HL-60/S4 treated with retinoic acid at 250 ng/mL for 4 days and 3 days (cell line): ENCODE data around the gene OR1E1.
"Not testable (repeated sequence)": the region's sequence is repeated elsewhere in the genome, so short reads cannot be mapped to it uniquely, and the experiment has no call there.

ENCODE experiments used
- in situ Hi-C: fragments of 300-500 bp; cut with MboI; formaldehyde crosslinking; loops from 2 replicates; pipeline ENCODE4 v1.7.0; 2022; ENCODE audit warnings: low sequenced_read_pairs

The OR1E1 gene, protein sequence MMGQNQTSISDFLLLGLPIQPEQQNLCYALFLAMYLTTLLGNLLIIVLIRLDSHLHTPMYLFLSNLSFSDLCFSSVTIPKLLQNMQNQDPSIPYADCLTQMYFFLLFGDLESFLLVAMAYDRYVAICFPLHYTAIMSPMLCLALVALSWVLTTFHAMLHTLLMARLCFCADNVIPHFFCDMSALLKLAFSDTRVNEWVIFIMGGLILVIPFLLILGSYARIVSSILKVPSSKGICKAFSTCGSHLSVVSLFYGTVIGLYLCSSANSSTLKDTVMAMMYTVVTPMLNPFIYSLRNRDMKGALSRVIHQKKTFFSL

DNA sequence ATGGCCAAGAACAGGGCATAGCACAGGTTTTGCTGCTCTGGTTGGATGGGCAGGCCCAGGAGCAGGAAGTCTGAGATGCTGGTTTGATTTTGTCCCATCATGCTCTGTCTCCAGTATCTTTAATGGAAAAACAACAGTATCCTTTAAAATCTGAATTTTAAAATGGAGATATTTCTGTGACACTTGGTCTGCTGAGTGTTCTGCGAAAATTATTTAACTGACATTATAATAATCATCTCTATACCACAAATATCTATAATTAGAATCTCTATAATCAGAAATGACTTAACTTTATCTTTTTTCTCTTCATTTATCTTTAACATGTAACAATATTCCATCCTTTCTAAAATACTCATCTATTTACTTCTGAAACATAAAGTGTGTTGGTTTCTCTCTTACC is at the start of gene OR1E1:
Gene OR1E1, minus strand, starts transcription at position 101 of the 400 bp plus-strand sequence. Its CDS starts 0 bp downstream, at position 101.
- in situ Hi-C loops: no loop called here

DNA sequence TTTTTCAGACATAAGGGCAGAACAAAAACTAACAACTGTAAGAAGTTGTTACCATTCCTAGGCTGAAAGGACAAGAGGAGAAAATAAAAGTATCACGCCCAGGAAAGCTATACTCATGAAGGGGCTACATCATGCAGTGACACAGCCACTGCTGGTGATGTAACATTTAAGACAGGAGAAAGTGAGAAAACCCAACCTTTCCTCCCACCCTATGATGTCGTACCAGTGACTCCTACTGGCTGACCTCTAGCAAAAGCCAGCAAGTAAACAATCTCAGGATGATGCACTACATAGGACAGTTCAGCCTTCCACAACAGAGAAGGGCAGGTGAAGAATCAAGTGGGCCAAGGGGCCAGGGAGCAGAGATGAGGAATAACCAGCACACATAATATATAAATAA is 49.4 kb upstream of the OR1E1 start:
- in situ Hi-C loops: no loop called here

DNA sequence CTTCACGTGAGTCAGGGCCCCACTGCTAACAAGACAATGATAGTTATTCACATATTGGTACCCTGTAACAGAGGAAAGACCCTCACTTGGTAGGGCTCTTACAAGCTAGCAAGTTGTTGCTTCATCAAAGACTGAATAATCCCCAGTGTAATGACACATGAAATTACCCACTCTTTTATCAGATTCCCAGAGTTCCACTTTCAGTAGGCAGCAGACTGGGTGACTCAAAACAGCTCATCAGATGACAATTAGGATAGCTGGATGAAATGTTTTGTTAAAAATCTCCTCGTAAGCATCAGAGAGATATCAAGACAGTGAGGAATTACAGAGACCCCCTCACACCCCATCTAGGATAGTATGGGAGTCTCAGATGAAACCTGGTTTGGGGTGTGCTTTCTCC is 42.2 kb upstream of the OR1E1 start:
- in situ Hi-C loops: no loop called here

DNA sequence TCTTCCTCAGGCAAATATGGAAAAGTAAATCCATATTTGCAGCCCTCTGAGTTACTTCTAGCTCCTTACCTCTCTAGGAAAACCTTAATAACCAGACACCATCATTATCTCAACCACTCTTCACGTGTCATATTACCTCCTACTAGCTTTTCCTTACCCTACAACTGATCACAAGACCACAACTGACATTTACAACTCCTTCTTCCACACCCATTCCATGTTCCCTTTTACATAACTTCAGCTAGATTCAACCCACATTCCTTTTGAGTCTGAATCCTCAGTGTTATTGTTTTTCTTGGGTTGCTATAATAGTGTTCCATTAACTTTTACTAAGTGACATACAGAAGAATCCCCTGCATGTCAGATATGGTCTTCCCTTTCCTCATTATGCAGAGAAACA is 40.2 kb upstream of the OR1E1 start:
- in situ Hi-C loops: no loop called here

DNA sequence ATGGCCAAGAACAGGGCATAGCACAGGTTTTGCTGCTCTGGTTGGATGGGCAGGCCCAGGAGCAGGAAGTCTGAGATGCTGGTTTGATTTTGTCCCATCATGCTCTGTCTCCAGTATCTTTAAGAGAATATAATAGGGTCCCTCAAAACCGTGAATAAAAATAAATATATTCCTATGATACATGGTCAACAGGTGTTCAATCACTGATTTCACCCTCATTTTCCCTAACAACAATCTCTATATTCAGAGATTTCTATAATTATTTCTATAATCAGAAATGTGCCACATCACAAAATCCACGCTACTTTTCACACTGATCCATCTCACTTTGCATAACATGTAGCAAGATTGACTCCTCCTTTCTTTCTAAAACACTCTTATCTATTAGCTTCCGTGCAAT is 35.5 kb upstream of the OR1E1 start, which contains the start of gene OR1E2:
Gene OR1E2, minus strand, starts transcription at position 101 of the 400 bp plus-strand sequence. Its CDS starts 0 bp downstream, at position 101.
- in situ Hi-C loops: no loop called here

DNA sequence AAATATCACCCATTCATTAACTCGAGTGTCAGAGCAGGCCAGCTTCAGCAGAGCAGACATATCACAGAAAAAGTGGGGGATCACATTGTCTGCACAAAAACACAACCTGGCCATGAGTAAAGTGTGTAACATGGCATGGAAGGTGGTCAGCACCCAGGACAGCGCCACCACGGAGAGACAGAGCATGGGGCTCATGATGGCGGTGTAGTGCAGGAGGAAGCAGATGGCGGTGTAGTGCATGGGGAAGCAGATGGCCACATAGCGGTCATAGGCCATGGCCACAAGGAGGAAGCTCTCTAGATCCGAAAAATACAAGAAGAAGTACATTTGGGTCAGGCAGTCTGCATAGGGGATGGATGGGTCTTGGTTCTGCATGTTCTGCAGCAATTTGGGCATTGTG is 35.0 kb upstream of the OR1E1 start:
- in situ Hi-C loops: not testable (repeated sequence)

DNA sequence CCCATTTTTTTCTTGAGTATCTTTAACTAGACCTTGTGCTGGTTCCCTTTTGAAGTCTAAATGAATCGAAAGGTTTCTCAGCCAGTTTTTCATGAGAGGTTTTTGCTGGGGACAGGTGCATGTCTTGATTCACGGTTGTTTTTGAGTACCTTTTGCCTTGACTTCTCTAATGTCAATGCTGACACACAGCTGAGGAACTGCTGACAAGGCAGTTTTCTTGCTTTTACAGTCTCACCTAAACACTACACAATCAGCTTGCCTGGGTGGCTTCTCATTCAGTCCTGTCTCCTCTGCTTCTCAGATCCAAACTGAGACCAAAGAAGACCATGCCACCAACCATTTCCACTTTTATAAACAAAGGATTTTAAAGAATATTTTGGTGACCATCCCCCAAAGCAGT is 20.0 kb upstream of the OR1E1 start:
- in situ Hi-C loops: no loop called here

DNA sequence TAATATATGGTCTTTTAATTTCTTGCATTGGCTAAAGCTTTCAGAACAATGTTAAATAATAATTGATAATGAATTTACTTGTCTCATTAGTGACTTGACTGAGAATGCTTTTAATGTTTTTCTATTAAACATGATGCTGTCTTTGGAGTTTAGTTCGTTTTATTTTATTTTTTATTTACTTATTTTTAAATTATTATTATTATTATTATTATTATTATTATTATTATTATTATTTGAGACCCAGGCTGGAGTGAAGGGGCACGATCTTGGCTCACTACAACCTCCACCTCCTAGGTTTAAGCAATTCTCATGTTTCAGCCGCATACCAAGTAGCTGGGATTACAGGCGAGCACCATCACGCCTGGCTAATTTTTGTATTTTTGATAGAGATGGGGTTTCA is 17.4 kb upstream of the OR1E1 start:
- in situ Hi-C loops: no loop called here

DNA sequence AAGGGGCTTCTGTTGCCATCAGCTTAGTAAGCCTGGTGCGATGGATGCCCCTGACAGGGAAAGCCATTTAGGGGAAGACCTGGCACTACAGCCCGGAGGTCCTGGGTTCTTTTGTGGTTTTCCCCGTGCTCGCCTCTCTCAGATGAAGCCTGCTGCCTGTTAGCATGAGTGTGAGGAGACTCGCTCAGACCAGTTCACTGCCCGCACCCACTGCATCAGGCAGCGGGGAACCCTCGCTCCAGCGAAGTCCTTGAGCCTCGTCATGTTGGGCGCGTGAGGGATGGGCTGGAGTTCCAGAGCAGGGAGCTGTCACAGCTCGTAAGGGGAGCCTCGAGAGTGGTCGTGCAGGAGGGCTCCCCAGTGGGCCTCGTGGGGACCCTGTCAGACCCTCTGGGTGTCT is 14.0 kb upstream of the OR1E1 start:
- in situ Hi-C loops: not testable (repeated sequence)

DNA sequence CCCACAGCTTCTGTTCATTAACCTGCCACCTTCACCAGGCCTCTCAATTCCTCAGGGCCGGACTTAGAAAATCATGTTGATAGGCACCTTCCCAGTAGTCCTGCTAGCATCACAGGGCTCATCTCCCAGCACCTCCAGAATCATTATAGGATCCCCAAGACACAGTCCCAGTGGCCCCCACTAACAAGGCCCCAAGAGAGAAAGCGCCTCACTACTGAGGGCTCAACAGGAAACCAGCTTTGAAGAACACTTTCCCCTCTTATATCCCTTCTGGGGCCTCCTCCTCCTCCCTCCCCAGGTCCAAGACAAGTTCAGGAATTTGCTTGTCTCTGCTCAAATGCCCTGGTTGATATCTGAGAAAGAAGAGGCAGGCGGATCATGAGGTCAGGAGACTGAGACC is 12.9 kb upstream of the OR1E1 start, which contains the start of gene OR3A3:
Gene OR3A3, plus strand, starts transcription at position 301 of the 400 bp plus-strand sequence.
- in situ Hi-C loops: no loop called here

DNA sequence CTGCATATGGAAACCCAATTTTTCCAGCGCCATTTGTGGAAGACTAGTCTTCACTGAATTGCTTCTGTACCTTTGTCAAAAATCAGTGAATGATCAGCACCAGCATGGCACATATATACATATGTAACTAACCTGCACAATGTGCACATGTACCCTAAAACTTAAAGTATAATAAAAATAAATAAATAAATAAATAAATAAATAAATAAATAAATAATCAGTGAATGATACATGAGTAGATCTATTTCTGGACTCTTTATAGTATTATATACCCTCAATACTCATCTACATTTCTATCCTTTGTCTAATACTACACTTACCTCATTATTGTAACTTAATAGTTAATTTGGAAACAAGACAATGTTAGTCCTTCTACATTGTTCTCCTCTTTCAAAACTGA is 5.6 kb upstream of the OR1E1 start:
- in situ Hi-C loops: not testable (repeated sequence)

DNA sequence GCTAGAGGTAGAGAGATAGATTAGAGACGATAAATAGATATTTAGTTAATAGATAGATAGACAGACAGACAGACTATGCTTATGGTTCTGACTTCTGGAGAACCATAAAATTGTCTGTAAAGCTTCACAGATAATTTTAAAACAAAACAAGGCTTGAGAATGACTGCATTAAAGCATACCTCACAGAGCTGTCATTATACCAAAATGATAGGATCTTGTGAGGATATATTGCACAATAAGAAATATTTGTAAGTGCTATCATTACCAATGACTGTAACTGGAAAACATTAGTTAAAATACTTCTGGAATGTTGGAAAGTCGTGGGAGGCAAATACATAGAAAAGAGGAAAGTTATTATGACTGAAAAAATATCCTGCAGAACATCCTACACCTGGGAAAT is 3.6 kb upstream of the OR1E1 start:
- in situ Hi-C loops: no loop called here

DNA sequence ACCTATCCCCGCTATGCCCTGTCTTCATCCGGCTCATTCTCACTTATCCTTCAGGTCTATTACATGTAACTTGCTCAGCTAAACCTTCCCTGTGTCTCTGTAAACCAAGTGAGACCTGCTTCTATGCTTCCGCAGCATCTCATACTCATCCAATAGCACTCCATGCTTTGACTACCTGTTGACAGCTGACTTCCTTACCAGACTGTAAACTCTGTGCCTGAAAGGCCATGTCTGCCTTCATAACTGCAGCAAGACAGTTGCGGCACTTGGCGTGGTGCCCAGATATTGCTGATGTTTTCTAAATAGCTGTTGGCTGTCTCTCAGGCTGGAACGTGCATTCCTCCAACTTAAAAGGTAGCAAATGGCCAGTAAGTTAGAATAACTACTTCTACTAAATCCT is 1.8 kb upstream of the OR1E1 start:
- in situ Hi-C loops: no loop called here

DNA sequence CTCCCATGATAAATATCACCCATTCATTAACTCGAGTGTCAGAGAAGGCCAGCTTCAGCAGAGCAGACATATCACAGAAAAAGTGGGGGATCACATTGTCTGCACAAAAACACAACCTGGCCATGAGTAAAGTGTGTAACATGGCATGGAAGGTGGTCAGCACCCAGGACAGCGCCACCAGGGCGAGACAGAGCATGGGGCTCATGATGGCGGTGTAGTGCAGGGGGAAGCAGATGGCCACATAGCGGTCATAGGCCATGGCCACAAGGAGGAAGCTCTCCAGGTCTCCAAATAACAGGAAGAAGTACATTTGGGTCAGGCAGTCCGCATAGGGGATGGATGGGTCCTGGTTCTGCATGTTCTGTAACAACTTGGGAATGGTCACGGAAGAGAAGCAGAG is 409 bp downstream of the OR1E1 start:
- in situ Hi-C loops: not testable (repeated sequence)

DNA sequence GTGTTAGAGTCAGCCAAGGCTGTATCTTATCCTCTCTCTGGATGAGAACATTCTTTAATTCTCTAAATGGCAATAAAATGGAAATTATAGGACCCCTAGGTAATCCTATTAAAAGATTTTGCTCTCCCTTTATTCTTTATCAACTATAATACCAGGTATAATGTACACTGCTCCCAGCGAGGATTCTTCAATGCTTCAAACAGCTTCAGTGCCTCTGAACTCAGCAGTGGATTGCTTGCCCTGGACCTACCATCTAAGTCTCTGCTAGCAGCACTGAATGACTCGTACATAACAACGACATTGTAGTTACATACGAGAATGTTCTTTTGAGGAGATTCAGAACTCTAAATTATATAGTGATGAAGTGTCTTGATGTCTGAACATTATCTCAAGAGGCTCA is 8.4 kb downstream of the OR1E1 start:
- in situ Hi-C loops: no loop called here

DNA sequence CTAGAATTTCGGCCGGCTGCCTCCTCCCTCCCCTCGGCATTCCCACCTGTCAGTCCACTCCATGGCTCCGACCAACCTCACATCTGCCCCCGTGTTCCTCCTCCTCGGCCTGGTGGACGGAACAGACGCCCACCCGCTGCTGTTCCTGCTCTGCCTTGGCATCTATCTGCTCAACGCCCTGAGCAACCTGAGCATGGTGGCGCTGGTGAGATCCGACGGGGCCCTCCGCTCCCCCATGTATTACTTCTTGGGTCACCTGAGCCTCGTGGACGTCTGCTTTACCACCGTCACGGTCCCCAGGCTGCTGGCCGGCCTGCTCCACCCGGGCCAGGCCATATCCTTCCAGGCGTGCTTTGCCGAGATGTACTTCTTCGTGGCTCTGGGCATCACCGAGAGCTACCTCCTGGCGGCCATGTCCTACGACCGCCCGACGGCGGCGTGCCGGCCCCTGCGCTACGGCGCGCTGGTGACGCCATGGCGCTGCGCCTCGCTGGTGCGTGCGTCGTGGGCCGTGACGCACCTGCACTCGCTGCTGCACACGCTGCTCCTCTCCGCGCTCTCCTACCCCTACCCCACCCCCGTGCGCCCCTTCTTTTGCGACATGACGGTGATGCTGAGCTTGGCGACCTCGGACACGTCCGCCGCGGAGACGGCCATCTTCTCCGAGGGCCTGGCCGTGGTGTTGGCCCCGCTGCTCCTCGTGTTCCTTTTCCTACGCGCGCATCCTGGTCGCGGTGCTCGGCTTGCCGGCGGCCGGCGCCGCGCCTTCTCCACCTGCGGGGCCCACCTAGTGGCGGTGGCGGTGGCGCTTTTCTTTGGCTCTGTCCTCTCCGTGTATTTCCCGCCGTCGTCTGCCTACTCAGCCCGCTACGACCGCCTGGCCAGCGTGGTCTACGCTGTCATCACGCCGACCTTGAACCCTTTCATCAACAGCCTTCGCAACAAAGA is 12.1 kb downstream of the OR1E1 start, which contains the start of gene OR3A2:
Gene OR3A2, minus strand, starts transcription at position 440 of the 948 bp plus-strand sequence.
- in situ Hi-C loops: no loop called here

DNA sequence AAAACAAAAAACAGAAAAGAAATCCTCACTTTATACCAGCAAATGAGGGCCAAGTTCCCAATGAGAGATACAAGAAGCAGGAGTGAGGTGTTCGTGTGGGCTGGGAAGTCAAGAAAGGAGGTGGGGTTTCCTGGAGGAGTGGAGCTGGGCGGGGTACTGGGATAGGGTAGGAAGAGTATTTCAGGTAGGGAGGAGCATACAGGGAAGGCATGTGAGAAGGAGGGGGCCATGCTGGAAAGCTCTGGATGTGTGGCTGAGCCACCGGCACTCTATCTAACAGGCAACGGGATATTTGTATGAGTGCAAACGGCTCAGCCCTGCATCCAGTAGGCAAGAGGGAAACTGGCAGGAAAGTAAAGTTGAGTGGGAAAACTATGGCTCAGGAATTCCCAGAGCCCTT is 16.3 kb downstream of the OR1E1 start:
- in situ Hi-C loops: no loop called here

DNA sequence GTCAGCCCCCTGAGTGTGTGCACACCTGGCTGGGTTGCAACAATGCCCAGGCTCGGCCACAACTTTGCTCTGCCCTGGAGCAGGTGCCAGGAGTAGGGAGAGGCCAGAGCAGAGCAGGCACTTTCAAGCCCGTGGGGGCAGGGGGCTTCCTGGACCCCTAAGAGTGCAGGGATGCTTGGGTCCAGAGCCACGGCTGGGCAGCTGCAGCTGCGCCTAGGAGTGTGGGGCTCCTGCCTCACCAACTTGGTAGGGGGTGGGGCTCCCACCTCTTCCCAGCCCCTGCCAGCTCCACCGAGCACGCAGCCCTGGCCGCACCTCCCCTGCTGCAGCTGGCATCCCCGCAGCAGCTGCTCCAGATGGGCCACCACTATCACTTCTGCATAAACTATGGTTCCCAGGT is 19.9 kb downstream of the OR1E1 start:
- in situ Hi-C loops: no loop called here

DNA sequence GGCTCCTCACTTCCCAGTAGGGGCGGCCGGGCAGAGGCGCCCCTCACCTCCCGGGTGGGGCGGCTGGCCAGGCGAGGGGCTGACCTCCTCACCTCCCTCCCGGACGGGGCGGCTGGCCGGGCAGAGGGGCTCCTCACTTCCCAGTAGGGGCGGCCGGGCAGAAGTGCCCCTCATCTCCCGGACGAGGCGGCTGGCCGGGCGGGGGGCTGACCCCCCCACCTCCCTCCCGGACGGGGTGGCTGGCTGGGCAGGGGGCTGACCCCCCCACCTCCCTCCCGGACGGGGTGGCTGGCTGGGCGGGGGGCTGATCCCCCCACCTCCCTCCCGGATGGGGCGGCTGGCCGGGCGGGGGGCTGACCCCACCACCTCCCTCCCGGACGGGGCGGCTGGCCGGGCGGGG is 27.0 kb downstream of the OR1E1 start:
- in situ Hi-C loops: not testable (repeated sequence)
